Neural progenitor cell (in vitro differentiated cells): ENCODE measurements around the gene ANKLE1.

Experiments
- CTCF ChIP-seq: fragments of 200-600 bp; sonication (generic); IDR thresholded peaks from 2 replicates; pipeline ENCODE4 v1.5.1; 2017; ENCODE audit warnings: antibody characterized with exemption, mild to moderate bottlenecking
- EZH2 ChIP-seq: fragments of 200-600 bp; sonication (generic); IDR thresholded peaks from 2 replicates; pipeline ENCODE4 v1.6.1; 2017; ENCODE audit warnings: antibody characterized with exemption, mild to moderate bottlenecking, moderate library complexity

GRCh38 chr19:17327068-17327653 is 45.5 kb downstream of the ANKLE1 start:
- TF ChIP-seq CTCF (no peak), EZH2 (no peak)
